GDM1 (cell line): ENCODE measurements around the gene WWOX.

Experiments
- DNase-seq: peaks from one replicate; lab custom pipeline; 2025; lab: John Stamatoyannopoulos, UW

WWOX gene

DNA sequence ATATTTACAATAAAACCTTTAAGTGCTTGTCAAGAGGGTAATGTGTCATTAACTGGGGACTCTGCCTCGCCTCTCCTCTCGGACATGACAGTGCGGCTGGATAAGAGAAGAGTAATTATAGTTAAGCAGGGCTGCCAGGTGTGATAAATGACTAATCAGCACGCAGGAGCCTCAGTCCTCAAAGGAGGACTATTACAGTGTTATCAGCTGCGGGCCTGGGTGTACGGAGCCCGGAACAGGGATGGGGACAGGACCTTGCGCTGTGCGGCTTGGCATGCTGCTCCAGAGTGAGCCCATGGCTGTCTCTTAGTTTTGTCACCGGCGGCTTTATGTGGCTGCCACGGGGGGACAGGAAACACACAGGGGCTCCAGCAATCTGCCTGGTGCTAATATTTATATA is 893.9 kb downstream of the WWOX start:
- no peak for DNase-seq

GRCh38 chr16:78994135-78994745 is 894.8 kb downstream of the WWOX start:
- no peak for DNase-seq

DNA sequence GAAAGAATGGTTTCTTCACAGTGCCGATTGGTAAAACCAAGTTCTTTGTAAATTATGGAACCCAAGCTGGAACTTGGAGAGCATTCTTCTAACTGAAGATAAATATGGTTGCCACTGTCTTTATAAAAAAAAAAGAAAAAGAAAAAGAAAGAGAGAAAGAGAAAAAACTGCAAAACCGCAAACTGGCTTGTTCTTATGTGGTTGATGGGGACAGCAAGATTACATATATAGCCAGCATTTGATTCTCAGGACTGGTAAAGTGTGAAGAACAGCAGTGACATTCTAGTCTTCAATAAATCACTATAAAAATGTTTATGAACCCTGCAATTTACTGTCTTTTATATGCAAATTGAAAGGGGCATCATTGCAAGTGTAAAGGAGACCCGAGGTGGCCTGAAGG is 896.0 kb downstream of the WWOX start:
- no peak for DNase-seq

GRCh38 chr16:78996790-78997189 is 897.3 kb downstream of the WWOX start:
- DNase-seq, result no peak

GRCh38 chr16:78998879-78999278 is 899.4 kb downstream of the WWOX start:
- no peak for DNase-seq

DNA sequence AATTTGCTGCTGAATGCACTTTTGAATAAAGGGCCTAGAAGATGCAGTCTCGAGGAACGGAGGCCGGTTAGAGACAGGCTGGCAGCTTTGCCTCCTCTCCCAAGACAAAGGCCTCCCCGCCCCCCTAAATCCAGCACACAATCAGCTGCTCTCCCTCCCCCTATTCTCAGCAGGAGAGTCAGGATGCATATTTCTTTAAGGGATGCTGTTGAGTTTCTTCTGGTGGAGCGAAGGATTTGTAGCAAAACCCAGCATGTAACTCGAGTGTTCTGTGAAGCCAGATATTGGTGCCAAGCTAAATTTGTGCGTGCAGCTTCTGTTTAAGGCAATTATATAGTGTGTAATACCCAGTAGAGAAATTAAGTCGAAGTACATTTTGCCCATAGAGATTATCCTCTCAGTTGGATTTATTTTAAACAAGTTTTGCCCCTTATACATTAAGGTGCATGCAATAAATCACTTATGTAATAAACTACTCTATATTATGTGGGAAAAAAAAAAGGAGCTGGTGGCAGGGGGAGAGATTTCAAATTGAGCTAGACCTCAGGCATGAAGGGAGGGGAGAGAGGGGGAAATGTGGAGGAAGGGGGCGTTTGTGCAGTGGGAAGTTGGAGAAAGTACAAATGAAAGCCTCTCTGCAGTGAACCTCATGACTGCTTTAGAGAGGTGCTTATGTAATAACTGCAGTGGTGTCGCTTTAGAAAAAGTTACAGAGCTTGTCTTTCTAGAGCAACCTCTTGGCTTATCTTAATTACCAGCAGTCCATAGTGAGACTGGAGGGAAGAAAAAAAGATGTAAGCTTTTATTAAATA is 901.9 kb downstream of the WWOX start:
- no peak for DNase-seq

DNA sequence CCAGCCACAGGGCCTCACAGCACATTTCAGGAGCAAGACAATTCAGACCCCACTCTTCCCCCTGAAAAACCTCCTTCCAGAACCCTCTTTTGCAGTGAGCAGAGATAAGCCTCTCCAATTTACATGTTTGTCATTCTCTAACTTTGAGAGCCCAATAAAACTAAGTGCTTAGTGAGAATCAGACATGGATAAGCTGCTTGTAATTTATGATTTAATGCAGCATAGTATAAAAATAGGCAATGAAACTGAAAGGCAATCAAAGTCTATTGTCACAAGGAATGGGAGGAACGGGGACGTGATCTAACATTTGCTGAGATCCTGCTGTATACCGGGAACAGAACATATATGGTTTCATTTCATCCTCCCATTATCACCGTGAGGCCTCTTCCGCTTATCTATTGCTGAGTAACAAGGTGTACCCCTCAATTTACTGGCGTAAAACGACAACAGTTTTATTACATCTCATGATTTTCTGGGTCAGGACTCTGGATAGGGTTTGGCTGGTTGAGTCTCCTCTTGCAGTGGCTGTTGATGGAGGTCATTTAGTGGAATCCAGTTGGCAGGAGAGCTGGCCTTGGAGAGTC is 903.7 kb downstream of the WWOX start:
- no peak for DNase-seq

DNA sequence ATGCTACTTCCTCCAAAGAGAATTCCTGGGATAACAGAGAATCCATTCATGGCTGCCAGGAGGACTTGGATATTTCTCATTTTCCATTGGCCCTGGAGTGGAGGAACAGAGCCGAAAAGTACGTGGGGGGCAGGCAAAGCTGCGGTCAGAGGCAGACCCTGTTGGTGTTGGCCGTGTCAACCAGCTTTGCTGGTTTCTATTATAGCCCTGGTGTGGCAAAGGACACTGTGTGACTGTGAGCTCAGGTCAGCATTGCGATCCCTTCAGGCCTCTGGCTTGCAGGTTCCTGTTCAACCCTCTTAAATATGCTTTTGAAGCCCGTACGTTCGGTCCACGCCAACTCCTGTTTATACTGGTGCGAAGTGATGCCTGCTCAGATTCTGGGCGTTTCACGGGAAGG is 904.9 kb downstream of the WWOX start:
- DNase-seq, result no peak

DNA sequence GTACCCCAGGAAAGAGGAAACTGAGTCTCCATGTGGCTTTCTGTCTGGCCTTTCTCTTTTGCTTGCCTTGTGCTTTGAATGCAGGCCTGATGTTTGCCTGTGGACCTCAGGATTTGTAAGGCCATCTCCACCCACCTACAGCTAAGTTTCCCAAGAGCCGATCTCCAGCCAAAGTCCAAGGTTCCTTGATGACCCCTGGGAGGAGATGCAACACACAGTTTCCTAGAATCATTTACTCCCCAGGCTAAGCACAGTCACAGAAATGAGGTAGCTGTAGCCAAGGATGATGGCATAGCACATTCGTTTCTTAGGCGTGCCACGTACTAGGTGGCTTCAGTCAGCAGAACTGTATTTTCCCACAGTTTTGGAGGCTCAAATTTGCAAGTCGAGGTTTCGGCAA is 905.6 kb downstream of the WWOX start:
- no peak for DNase-seq

DNA sequence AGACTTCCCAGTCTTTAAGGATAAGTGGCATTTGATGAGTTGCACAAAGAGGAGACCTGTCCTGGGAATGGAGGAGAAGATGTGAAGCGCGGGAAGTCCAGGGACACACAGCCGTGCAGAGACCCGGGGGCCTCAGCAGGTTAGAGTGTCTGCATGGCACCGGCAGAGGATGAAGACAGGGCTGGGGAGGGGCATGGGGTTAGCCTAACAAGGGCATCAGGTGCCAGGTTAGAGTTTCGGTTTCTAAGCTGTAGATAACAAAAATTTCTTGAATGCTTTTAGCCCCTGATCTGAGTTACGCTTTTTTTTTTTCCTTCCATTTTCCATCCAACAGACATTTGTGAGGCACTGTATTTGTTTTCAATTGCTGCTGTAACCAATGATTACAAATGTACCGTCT is 906.8 kb downstream of the WWOX start:
- DNase-seq, result no peak

GRCh38 chr16:79006765-79007164 is 907.3 kb downstream of the WWOX start:
- DNase-seq, result no peak

GRCh38 chr16:79007614-79008013 is 908.2 kb downstream of the WWOX start:
- no peak for DNase-seq

GRCh38 chr16:79008036-79008868 is 908.8 kb downstream of the WWOX start:
- DNase-seq, result no peak

GRCh38 chr16:79008869-79009179 is 909.4 kb downstream of the WWOX start:
- DNase-seq, result no peak

GRCh38 chr16:79009896-79010295 is 910.4 kb downstream of the WWOX start:
- no peak for DNase-seq

DNA sequence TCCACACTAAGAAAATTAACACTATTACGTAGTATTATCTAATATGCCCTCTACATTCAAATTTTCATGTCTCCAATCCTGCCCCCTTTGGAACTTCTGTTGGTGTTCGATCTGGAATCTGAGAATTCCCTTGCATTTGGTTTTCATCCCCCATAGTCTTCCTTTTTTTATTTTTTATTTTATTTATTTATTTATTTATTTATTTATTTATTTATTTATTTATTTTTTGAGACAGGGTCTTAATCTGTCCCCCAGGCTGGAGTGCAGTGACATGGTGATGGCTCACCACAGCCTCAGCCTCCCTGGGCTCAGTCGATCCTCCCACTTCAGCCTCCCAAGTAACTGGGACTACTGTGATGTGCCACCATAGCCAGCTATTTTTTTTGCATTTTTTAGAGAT is 911.8 kb downstream of the WWOX start:
- DNase-seq, result no peak

DNA sequence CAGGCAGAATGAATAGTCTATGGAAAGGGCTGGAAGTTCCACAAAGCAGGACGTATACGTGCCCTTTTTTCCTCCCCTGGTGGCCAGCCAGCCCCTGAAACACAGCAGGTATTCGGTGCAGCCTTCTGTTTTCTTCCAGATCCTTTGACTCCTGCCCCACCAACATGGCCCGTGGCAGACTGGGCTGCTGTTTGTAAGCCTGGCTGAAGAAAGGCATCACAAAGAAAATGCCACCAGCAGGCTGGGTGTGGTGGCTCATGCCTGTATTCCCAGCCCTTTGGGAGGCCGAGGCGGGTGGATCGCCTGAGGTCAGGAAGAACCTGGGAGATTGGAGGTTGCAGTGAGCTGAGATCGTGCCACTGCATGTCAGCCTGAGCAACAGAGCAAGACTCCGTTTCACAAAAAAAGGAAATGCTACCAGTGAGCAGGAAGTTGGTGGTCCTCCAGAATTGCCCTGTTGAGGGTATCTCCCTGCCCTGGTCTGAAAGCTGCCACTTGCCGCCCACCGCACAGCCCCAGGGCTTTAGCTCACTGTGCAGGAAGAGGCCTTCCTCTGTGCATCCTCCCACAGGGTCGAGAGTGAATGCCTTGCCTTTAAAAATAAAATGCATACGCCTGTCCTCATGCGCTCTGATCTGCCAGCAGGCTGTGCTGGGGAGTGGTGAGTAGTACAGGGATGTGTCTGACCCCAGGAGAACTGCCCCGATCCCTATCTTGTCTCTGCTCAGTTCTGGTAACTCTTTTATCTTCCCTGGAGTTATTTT is 913.4 kb downstream of the WWOX start:
- peak; percentile 4 for DNase-seq

GRCh38 chr16:79013930-79014660 is 914.6 kb downstream of the WWOX start:
- no peak for DNase-seq

DNA sequence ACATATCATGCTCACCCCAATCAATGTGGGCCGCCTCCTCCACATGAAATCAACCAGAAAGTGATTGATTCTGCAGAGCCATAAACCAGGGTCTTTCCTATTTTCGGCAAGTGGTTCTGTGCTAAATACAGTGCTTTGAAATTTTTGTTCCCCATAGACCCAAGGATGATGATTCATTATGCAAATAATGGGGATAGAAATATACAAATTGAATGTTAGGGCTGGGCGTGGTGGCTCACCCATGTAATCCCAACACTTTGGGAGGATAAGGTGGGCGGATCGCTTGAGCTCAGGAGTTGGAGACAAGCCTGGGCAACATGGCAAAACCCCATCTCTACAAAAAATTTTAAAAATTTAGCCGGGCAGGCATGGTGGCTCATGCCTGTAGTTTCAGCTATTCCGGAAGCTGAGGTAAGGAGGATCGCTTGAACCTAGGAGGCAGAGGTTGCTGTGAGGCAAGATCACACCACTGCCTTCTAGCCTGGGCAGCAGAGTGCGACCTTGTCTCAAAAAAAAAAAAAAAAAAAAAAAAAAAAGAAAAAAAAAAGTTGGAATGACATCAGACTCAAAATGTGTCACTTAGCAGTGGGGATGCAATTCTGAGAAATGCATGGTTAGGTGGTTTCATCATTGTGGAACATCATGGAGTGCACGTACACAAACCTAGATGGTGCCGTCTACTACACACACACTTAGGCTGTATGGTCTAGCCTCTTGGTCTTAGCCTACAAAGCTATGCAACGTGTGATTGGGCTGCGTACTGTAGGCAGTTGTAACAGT is 919.4 kb downstream of the WWOX start:
- no peak for DNase-seq

GRCh38 chr16:79019431-79019830 is 920.0 kb downstream of the WWOX start:
- no peak for DNase-seq
